SK-N-SH (cell line): ENCODE results near the gene GAGE12J. TPM values are rescaled to one million over a fixed set of nuclear protein-coding genes. Genes with fewer than 3 reads are reported as not detected.

ENCODE experiments used
- CTCF ChIA-PET: fragments of 300-600, 350-600 bp; formaldehyde crosslinking; extraction: SDS; loops from one replicate; lab custom pipeline; 2021; lab: Yijun Ruan, JAX
- POLR2A ChIA-PET: fragments of 350-600 bp; sonication (Branson Sonifier 250); formaldehyde crosslinking; extraction: SDS; loops from one replicate; lab custom pipeline; 2020; ENCODE audit warnings: antibody characterized with exemption, inconsistent platforms; lab: Yijun Ruan, JAX
- DNase-seq: peaks from one replicate; pipeline ENCODE4 v3.0.0; 2012
- H2AFZ ChIP-seq: fragments of 200-600 bp; sonication (generic); 2 replicates; pipeline ENCODE4 v1.8.1; 2016; ENCODE audit warnings: antibody characterized with exemption, mild to moderate bottlenecking, low read depth
- H3F3A ChIP-seq: fragments of 200-600 bp; sonication (generic); replicated peaks from 2 replicates; pipeline ENCODE3; 2016; ENCODE audit warnings: antibody characterized with exemption, mild to moderate bottlenecking; ENCODE audit not compliant: insufficient read depth
- H3K27ac ChIP-seq, 2 experiments: fragments of 200-500 bp in 1 of 2; fragments of 200-600 bp in 1 of 2; sonication (Bioruptor generic) in 1 of 2; sonication (generic), shearing (Covaris generic) in 1 of 2; 2 replicates each; pipeline versions ENCODE4 v1.5.1 to v1.6.1; 2014 to 2016; ENCODE audit warnings: low read depth in 2 of 2, inconsistent platforms in 1 of 2, low read length in 1 of 2, mild to moderate bottlenecking in 1 of 2, mixed read lengths in 1 of 2
- H3K27me3 ChIP-seq: fragments of 200-600 bp; sonication (generic), shearing (Covaris generic); 2 replicates; pipeline ENCODE4 v1.6.1; 2016; ENCODE audit warnings: mixed run types; ENCODE audit not compliant: insufficient read depth
- H3K36me3 ChIP-seq, 2 experiments: fragments of 200-500 bp in 1 of 2; fragments of 200-600 bp in 1 of 2; sonication (Bioruptor generic) in 1 of 2; sonication (generic) in 1 of 2; replicated peaks in 1 of 2; 2 replicates each; pipeline versions ENCODE3 to v1.5.1; 2014 to 2016; ENCODE audit warnings: low read length in 1 of 2, mild to moderate bottlenecking in 1 of 2; ENCODE audit not compliant: insufficient read depth in 2 of 2, control insufficient read depth in 1 of 2
- H3K4me1 ChIP-seq, 2 experiments: fragments of 200-500 bp in 1 of 2; fragments of 200-600 bp in 1 of 2; sonication (Bioruptor generic) in 1 of 2; sonication (generic), shearing (Covaris generic) in 1 of 2; 2 replicates each; pipeline versions ENCODE4 v1.5.1 to v1.6.1; 2014 to 2016; ENCODE audit warnings: low read depth in 1 of 2, low read length in 1 of 2, mixed run types in 1 of 2; ENCODE audit not compliant: insufficient read depth in 2 of 2, control insufficient read depth in 1 of 2
- H3K4me2 ChIP-seq: fragments of 200-600 bp; sonication (generic), shearing (Covaris generic); 2 replicates; pipeline ENCODE4 v1.6.1; 2017; ENCODE audit warnings: mixed run types
- H3K4me3 ChIP-seq, 2 experiments: fragments of 200-500 bp in 1 of 2; fragments of 200-600 bp in 1 of 2; sonication (Bioruptor generic) in 1 of 2; sonication (generic), shearing (Covaris generic) in 1 of 2; 2 replicates each; pipeline versions ENCODE4 v1.5.1 to v1.8.1; 2014 to 2016; ENCODE audit warnings: low read depth in 2 of 2, inconsistent platforms in 1 of 2, low read length in 1 of 2, mild to moderate bottlenecking in 1 of 2, mixed read lengths in 1 of 2, moderate library complexity in 1 of 2
- H3K79me2 ChIP-seq: fragments of 200-600 bp; sonication (generic); 2 replicates; pipeline ENCODE4 v1.8.1; 2017; ENCODE audit warnings: mild to moderate bottlenecking; ENCODE audit not compliant: insufficient read depth
- H3K9ac ChIP-seq: fragments of 200-600 bp; sonication (generic); 2 replicates; pipeline ENCODE4 v1.6.1; 2017; ENCODE audit warnings: mixed run types
- H3K9me2 ChIP-seq: fragments of 200-600 bp; sonication (generic); 2 replicates; pipeline ENCODE4 v1.6.1; 2017; ENCODE audit warnings: mixed run types
- H3K9me3 ChIP-seq: fragments of 200-600 bp; sonication (generic); 2 replicates; pipeline ENCODE4 v1.6.1; 2017; ENCODE audit warnings: mixed run types, mild to moderate bottlenecking, moderate library complexity
- H4K20me1 ChIP-seq: fragments of 200-600 bp; sonication (generic); 2 replicates; pipeline ENCODE4 v1.6.1; 2017; ENCODE audit warnings: mild to moderate bottlenecking, mixed run types; ENCODE audit not compliant: insufficient read depth
- CHD2 ChIP-seq: fragments of 150-350 bp; IDR thresholded peaks from 2 replicates; pipeline ENCODE4 v1.6.1; 2018; ENCODE audit warnings: low read length; ENCODE audit not compliant: partially characterized antibody
- ELF1 ChIP-seq: IDR thresholded peaks from 2 replicates; pipeline ENCODE4 v1.4.0; 2012
- EP300 ChIP-seq, 2 experiments: IDR thresholded peaks; 2 replicates each; pipeline versions ENCODE4 v1.4.0 to v1.6.1; 2012; ENCODE audit warnings: borderline replicate concordance in 1 of 2, low read depth in 1 of 2, low read length in 1 of 2
- EZH2phosphoT487 ChIP-seq: fragments of 200-600 bp; sonication (generic); IDR thresholded peaks from 2 replicates; pipeline ENCODE4 v1.6.1; 2017; ENCODE audit warnings: low read depth, mixed run types, mild to moderate bottlenecking, antibody characterized with exemption, moderate library complexity, borderline replicate concordance
- FOSL2 ChIP-seq: IDR thresholded peaks from 2 replicates; pipeline ENCODE4 v1.4.0; 2012; ENCODE audit warnings: low read depth, mild to moderate bottlenecking, moderate library complexity, borderline replicate concordance
- GABPA ChIP-seq: IDR thresholded peaks from 2 replicates; pipeline ENCODE4 v1.4.0; 2012; ENCODE audit warnings: low read depth, mild to moderate bottlenecking
- IRF3 ChIP-seq: fragments of 150-350 bp; IDR thresholded peaks from 2 replicates; pipeline ENCODE4 v1.6.1; 2016; ENCODE audit warnings: mild to moderate bottlenecking, low read depth, low read length
- MAX ChIP-seq: IDR thresholded peaks from 2 replicates; pipeline ENCODE4 v1.4.0; 2012; ENCODE audit warnings: low read depth
- MEF2A ChIP-seq: IDR thresholded peaks from 2 replicates; pipeline ENCODE4 v1.4.0; 2012; ENCODE audit warnings: low read depth, borderline replicate concordance
- MXI1 ChIP-seq: IDR thresholded peaks from 2 replicates; pipeline ENCODE4 v1.6.1; 2012; ENCODE audit warnings: mild to moderate bottlenecking, low read depth, low read length, improper control_type of control experiment
- NFIC ChIP-seq: IDR thresholded peaks from 2 replicates; pipeline ENCODE4 v1.4.0; 2012; ENCODE audit warnings: borderline replicate concordance
- PBX3 ChIP-seq: IDR thresholded peaks from 2 replicates; pipeline ENCODE4; 2012
- RCOR1 ChIP-seq: fragments of 150-350 bp; IDR thresholded peaks from 2 replicates; pipeline ENCODE4 v1.6.1; 2017; ENCODE audit warnings: antibody characterized with exemption, low read length
- REST ChIP-seq: IDR thresholded peaks from 2 replicates; pipeline ENCODE4 v1.6.1; 2012; ENCODE audit warnings: mild to moderate bottlenecking, low read depth, low read length, moderate library complexity
- RFX5 ChIP-seq: IDR thresholded peaks from 2 replicates; pipeline ENCODE4 v1.6.1; 2012; ENCODE audit warnings: mild to moderate bottlenecking, improper control_type of control experiment, low read length
- SIN3A ChIP-seq: IDR thresholded peaks from 2 replicates; pipeline ENCODE4 v1.6.1; 2012; ENCODE audit warnings: low read depth, mild to moderate bottlenecking, low read length, moderate library complexity, borderline replicate concordance
- TCF12 ChIP-seq: IDR thresholded peaks from 2 replicates; pipeline ENCODE4 v1.4.0; 2012
- WGBS: methylation state at CpG from one replicate; pipeline ENCODE4 v1.1.6; 2017; ENCODE audit warnings: low lambda C conversion rate; 5-methylcytosine and 5-hydroxymethylcytosine counted together
- polyA plus RNA-seq, 3 experiments: library from polyadenylated mRNA; depleted of rRNA; stranded (reverse); fragments of >200 nt; gene quantifications; 2 replicates each; pipeline ENCODE4 v1.2.3, GENCODE V29; 2012
- TF ChIP-seq, protein P1 (sequence below): IDR thresholded peaks from 2 replicates; pipeline ENCODE4 v1.4.0; 2012; ENCODE audit warnings: low read depth, borderline replicate concordance

GAGE12J gene
- polyA plus RNA-seq, 1 of the 3 experiments (the other 2 are of a cell fraction) = not detected

- TF ChIP-seq PBX3 = no peak
- TF ChIP-seq EP300 (IDR thresholded peaks at IDR 0.05; ENCODE audit: borderline replicate concordance in 1 of 2, low read depth in 1 of 2, low read length in 1 of 2) = no peak
- no peak for TF ChIP-seq TCF12
- TF ChIP-seq CHD2 = no peak
- no peak for TF ChIP-seq FOSL2
- no peak for TF ChIP-seq EZH2phosphoT487
- no peak for TF ChIP-seq RFX5
- no peak for TF ChIP-seq NFIC
- no peak for TF ChIP-seq GABPA
- no peak for TF ChIP-seq MAX
- no peak for TF ChIP-seq IRF3
- TF ChIP-seq RCOR1 = no peak
- TF ChIP-seq, protein P1, sequence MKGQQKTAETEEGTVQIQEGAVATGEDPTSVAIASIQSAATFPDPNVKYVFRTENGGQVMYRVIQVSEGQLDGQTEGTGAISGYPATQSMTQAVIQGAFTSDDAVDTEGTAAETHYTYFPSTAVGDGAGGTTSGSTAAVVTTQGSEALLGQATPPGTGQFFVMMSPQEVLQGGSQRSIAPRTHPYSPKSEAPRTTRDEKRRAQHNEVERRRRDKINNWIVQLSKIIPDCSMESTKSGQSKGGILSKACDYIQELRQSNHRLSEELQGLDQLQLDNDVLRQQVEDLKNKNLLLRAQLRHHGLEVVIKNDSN = no peak
- TF ChIP-seq SIN3A = no peak
- H3K9ac ChIP-seq = no peak overlapping the region
- H3K9me2 ChIP-seq = no peaks in the 10 kb centered on the region
- no peak overlapping the region for H3K4me3 ChIP-seq
- no peaks in the 10 kb centered on the region for H3K9me3 ChIP-seq
- H4K20me1 ChIP-seq = peaks cover 20% of the 10 kb centered on the region; the same call in 1 of the 2 replicates
- POLR2A ChIA-PET = no interaction called here
- no peaks in the 10 kb centered on the region for H3F3A ChIP-seq
- no peak overlapping the region for H2AFZ ChIP-seq
- 61% methylated on average over 3 of the region's 3 CpGs for WGBS
- no peaks in the 10 kb centered on the region for H3K36me3 ChIP-seq
- no peak overlapping the region for H3K4me2 ChIP-seq
- peaks cover 4% of the 10 kb centered on the region; the same call in 1 of the 2 replicates for H3K27me3 ChIP-seq
- no peak for DNase-seq
- H3K27ac ChIP-seq = no peak overlapping the region
- H3K4me1 ChIP-seq = no peaks in the 10 kb centered on the region; a peak in 1 of 4 replicates
- CTCF ChIA-PET = interaction anchor here (1.3 kb wide), 1 partner anchor 14 kb away, joined by 5 read pairs; no protein-coding TSS in a partner anchor
- H3K79me2 ChIP-seq = no peaks in the 10 kb centered on the region; the same call in 1 of the 2 replicates
Measured at GRCh38 chrX:49278081-49278480, 43.8 kb upstream of the GAGE12J start.

DNA sequence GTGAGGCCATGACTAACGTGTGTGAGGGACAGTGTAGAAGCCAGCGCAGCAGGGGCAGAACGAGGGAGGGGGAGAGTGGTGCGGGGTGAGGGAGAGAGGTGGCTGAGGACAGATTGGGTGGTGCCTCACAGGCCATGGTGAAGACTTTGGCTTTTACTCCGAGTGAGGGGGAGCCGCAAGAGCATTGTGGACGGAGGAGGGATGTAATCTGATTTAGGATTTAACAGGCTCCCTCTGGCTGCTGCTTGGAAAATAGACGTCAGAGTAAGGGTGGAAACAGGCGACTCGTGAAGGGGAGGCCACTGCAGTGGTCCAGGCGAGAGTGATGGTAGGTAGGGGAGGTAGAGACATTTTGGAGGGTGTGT lies 39.2 kb upstream of the GAGE12J start:
- POLR2A ChIA-PET = interaction anchor here (1.1 kb wide), 1 partner anchor 93 kb away, joined by 3 read pairs; no protein-coding TSS in a partner anchor
- Histone ChIP-seq H3F3A (no peaks in the 10 kb centered on the region), H3K4me1 (no peaks in the 10 kb centered on the region; a peak in 1 of 4 replicates), H4K20me1 (0 out of 2 replicates have a peak, but pooled peaks cover 6% of the 10 kb centered on the region), H3K27me3 (no peaks in the 10 kb centered on the region; the same call in 1 of the 2 replicates), H3K9me2 (no peaks in the 10 kb centered on the region), H3K79me2 (no peaks in the 10 kb centered on the region), H3K4me3 (no peak overlapping the region), H3K9ac (no peak overlapping the region), H3K27ac (no peak overlapping the region), H3K36me3 (no peaks in the 10 kb centered on the region), H2AFZ (no peak overlapping the region), H3K4me2 (no peak overlapping the region), H3K9me3 (no peaks in the 10 kb centered on the region)
- 30% methylated on average over 11 of the region's 11 CpGs for WGBS
- peak; percentile 61 for DNase-seq
- CTCF ChIA-PET = interaction anchor here (0.6 kb wide), 1 partner anchor 90 kb away, joined by 4 read pairs; no protein-coding TSS in a partner anchor
- TF ChIP-seq SIN3A = no peak
- no peak for TF ChIP-seq MXI1
- no peak for TF ChIP-seq REST
- no peak for TF ChIP-seq RCOR1
- no peak for TF ChIP-seq IRF3
- TF ChIP-seq ELF1 = no peak
- TF ChIP-seq MEF2A = no peak
- TF ChIP-seq EP300 (IDR thresholded peaks at IDR 0.05; ENCODE audit: borderline replicate concordance in 1 of 2, low read depth in 1 of 2, low read length in 1 of 2) = no peak
